Lower lobe of right lung (tissue), 2 donors: ENCODE data around the gene POLRMT. TPM values are rescaled to one million over a fixed set of nuclear protein-coding genes. Genes with fewer than 3 reads are reported as not detected.

ENCODE experiments used
- ATAC-seq, 2 donors: fragments of 200-7000 bp; cut with Tn5 transposase; one replicate each; pipeline ENCODE4 v1.9.1; 2020 to 2022; ENCODE audit warnings: mild to moderate bottlenecking in 2 of 2, moderate library complexity in 2 of 2
- DNase-seq: peaks from one replicate; pipeline ENCODE4 v3.0.0-alpha.2; 2020
- H3K27ac ChIP-seq: fragments of 200-600 bp; one replicate; pipeline ENCODE4 v1.8.0; 2022
- H3K27me3 ChIP-seq: fragments of 200-600 bp; one replicate; pipeline ENCODE4 v1.8.0; 2022; ENCODE audit warnings: low read depth
- H3K36me3 ChIP-seq: fragments of 200-600 bp; one replicate; pipeline ENCODE4 v1.8.0; 2022; ENCODE audit warnings: mild to moderate bottlenecking
- H3K4me1 ChIP-seq: fragments of 200-600 bp; one replicate; pipeline ENCODE4 v1.8.0; 2022
- H3K4me3 ChIP-seq: fragments of 200-600 bp; one replicate; pipeline ENCODE4 v1.8.0; 2022; ENCODE audit warnings: mild to moderate bottlenecking
- H3K9me3 ChIP-seq: fragments of 200-600 bp; one replicate; pipeline ENCODE4 v1.8.0; 2022
- intact Hi-C: fragments of 100-400 bp; cut with DNase I; formaldehyde crosslinking; loops from one replicate; pipeline ENCODE4 v1.11.0; 2022
- total RNA-seq: library from RNA; stranded (reverse); fragmentation: NEBNext Ultra II Directional; extraction: Animal tissue kit (Norgen Biotek cat#: 25700); gene quantifications from one replicate; pipeline ENCODE4 v1.2.1, GENCODE V29; 2021
- TF ChIP-seq, protein P1 (sequence below): fragments of 200-600 bp; IDR thresholded peaks from one replicate; pipeline ENCODE4 v1.8.0; 2022; ENCODE audit warnings: antibody characterized with exemption, mild to moderate bottlenecking
- donor health status: DM: no; HTN: yes; CAD: no; lungs with severe emphysema.

The POLRMT gene
- total RNA-seq, 1 donor from 2014 or later: 42.5 TPM

DNA sequence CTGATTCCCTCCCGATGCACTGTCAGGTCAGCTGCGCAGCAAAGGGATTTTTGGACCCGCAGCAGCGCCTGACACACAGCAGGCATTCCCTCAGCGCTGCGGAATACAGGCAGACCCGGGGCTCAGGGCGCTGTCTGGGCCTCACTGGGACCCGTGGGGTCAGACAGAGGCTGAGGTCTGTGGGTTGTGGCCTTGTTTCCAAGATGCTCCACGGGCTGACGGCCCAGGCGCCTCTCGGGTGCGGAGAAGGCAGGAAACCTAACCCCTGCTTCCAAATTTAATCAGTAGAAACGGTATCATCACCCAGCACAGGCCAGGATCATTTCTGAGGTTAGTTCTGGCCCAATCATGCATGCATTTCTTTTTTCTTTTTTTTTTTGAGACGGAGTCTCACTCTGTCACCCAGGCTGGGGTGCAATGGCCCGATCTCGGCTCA, 30.4 kb upstream of the POLRMT start:
- intact Hi-C loops: no loop called here
- ATAC-seq (peak; percentile 2), DNase-seq (no peak)
- Histone ChIP-seq H3K36me3 (no peaks in the 10 kb centered on the region), H3K4me3 (peak overlapping the region; percentile 100), H3K27me3 (no peaks in the 10 kb centered on the region), H3K4me1 (peaks cover 52% of the 10 kb centered on the region), H3K27ac (peak overlapping the region; percentile 94), H3K9me3 (no peaks in the 10 kb centered on the region)
- TF ChIP-seq, protein P1, sequence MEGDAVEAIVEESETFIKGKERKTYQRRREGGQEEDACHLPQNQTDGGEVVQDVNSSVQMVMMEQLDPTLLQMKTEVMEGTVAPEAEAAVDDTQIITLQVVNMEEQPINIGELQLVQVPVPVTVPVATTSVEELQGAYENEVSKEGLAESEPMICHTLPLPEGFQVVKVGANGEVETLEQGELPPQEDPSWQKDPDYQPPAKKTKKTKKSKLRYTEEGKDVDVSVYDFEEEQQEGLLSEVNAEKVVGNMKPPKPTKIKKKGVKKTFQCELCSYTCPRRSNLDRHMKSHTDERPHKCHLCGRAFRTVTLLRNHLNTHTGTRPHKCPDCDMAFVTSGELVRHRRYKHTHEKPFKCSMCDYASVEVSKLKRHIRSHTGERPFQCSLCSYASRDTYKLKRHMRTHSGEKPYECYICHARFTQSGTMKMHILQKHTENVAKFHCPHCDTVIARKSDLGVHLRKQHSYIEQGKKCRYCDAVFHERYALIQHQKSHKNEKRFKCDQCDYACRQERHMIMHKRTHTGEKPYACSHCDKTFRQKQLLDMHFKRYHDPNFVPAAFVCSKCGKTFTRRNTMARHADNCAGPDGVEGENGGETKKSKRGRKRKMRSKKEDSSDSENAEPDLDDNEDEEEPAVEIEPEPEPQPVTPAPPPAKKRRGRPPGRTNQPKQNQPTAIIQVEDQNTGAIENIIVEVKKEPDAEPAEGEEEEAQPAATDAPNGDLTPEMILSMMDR: no peak

GRCh38 chr19:662962-663681, 29.8 kb upstream of the POLRMT start, which contains the start of gene RNF126:
TSS of gene RNF126 (minus strand) at chr19:663214. CDS start at chr19:663121, 93 bp downstream.
- peak within 1 kb of the TSS; percentile 94 for H3K27ac ChIP-seq
- H3K9me3 ChIP-seq: no peaks in the 10 kb centered on the region
- peak within 1 kb of the TSS; percentile 100 for H3K4me3 ChIP-seq
- peaks cover 58% of the 10 kb centered on the region for H3K4me1 ChIP-seq
- H3K27me3 ChIP-seq: no peaks in the 10 kb centered on the region
- peak; percentile 85 to 93 for ATAC-seq
- intact Hi-C loops: no loop called here
- peak; percentile 94 for DNase-seq
- TF ChIP-seq, protein P1: no peak
- no peaks in the 10 kb centered on the region for H3K36me3 ChIP-seq

DNA sequence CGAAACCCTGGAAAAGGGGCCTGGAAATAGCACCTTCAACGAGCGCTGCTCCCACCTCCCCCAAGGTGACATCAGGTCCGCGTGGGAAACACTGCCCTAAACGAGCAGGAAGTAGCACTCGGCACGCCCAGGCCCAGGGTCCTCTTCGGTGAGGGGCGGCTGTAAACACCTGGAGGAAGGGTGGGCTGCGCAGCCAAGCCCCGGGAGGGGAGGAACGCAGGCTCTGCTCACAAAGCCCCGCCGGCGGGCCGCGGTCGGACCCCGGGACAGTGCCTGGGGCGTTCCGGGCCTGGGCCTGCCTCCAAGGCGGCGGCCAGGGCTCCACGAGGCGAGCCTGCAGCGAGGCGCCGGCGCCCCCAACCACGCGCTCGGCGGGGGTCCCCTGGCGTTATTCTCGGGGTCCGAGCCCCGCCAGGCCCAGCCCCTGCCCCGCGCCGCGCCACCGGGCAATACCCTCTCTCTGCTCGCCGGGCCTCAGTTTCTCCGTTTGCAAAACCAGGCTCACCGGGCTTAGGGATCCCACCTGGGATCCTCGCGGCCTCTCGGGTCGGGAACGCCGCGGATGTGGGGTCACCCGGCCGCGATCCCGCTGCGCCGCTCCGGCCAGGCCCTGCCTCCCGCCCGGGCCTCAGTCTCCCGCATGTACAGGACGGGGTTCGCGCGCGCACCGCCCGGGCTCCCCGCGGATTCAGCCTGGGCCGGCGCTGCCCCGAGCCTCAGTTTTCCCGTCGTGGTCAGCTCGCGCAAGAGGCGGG, 29.0 kb upstream of the POLRMT start:
- DNase-seq: peak; percentile 80
- no peaks in the 10 kb centered on the region for H3K9me3 ChIP-seq
- intact Hi-C loops: no loop called here
- H3K36me3 ChIP-seq: no peaks in the 10 kb centered on the region
- H3K4me3 ChIP-seq: peak overlapping the region; percentile 100
- peak; percentile 5 to 44 for ATAC-seq
- H3K27me3 ChIP-seq: no peaks in the 10 kb centered on the region
- H3K27ac ChIP-seq: peak overlapping the region; percentile 91
- TF ChIP-seq, protein P1: no peak
- peaks cover 65% of the 10 kb centered on the region for H3K4me1 ChIP-seq

- intact Hi-C loops: no loop called here
- ATAC-seq (peak; percentile 5 to 35), DNase-seq (no peak)
- H3K9me3 ChIP-seq: no peaks in the 10 kb centered on the region
- H3K4me1 ChIP-seq: peaks cover 65% of the 10 kb centered on the region
- H3K27me3 ChIP-seq: no peaks in the 10 kb centered on the region
- no peaks in the 10 kb centered on the region for H3K36me3 ChIP-seq
- TF ChIP-seq, protein P1: no peak
- peak overlapping the region; percentile 100 for H3K4me3 ChIP-seq
- H3K27ac ChIP-seq: peak overlapping the region; percentile 91
These were observed 28.3 kb upstream of the POLRMT start for GRCh38 chr19:661427-662196.

DNA sequence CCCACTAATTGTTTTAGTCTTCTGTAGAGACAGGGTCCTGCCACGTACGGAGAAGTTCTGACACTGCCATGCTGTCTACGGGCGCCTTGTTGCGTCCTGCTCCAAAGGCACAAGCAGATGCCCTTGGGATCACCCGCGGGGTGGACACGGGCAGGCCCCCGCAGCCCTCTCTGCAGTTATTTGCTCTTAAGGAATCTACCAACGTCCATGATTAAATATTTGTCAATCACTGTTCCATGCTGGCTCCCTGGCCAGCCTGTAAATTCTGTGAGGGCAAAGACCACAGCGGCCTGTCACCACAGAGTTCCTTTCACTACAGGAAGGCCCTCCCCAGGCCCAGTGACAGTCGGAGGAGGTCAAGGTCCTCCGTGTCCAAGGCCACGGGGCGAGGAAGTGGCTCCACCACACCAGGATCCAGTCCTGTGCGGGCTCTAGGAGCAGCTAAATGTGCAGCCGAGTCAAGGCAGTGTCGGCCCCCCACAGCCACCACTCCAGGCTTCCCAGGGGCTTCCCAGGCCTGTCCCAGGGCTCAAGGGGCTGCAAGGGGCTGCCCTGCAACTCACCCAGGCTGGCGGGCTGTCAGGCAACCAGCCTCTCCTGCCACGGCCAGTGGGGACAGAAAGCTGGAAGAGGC, 27.6 kb upstream of the POLRMT start:
- Histone ChIP-seq H3K27ac (peak overlapping the region; percentile 91), H3K4me1 (peaks cover 65% of the 10 kb centered on the region), H3K9me3 (no peaks in the 10 kb centered on the region), H3K36me3 (no peaks in the 10 kb centered on the region), H3K27me3 (no peaks in the 10 kb centered on the region), H3K4me3 (peak overlapping the region; percentile 100)
- intact Hi-C loops: no loop called here
- DNase-seq: no peak
- no peak for ATAC-seq
- TF ChIP-seq, protein P1: no peak
